Lower leg skin (tissue), 3 donors: ENCODE results near the gene ZKSCAN5.

ENCODE experiments used
- POLR2A ChIP-seq, 2 donors: fragments of 450-650 bp; IDR thresholded peaks; one replicate each; pipeline ENCODE4 v1.6.1; 2016 to 2017; ENCODE audit warnings: antibody characterized with exemption in 2 of 2, mild to moderate bottlenecking in 1 of 2, moderate library complexity in 1 of 2
- TF ChIP-seq, protein P1 (sequence below), 3 donors: fragments of 450-650 bp; IDR thresholded peaks; one replicate each; pipeline ENCODE4 v1.5.1; 2016; ENCODE audit warnings: antibody characterized with exemption in 3 of 3, mild to moderate bottlenecking in 3 of 3, moderate library complexity in 2 of 3

DNA sequence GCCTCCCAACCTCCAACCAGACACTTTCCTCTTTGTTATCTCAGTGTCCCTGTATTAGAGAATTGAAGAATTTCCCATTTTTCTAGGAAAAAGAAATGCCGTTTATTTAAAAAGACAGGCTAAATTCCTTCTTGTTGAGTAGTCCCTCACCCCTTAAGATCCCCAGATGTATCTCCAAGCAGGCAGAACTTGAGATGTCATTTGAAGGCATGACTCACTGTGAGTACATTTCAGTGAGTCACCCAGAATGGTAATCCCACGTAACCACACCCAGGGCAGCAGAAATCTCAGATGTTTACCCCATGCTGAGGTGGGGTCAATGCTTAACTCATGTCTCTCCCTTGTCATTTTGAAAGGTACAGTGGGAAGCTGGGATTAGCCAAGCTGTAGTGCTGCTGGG lies 58.4 kb downstream of the ZKSCAN5 start:
- TF ChIP-seq, protein P1, sequence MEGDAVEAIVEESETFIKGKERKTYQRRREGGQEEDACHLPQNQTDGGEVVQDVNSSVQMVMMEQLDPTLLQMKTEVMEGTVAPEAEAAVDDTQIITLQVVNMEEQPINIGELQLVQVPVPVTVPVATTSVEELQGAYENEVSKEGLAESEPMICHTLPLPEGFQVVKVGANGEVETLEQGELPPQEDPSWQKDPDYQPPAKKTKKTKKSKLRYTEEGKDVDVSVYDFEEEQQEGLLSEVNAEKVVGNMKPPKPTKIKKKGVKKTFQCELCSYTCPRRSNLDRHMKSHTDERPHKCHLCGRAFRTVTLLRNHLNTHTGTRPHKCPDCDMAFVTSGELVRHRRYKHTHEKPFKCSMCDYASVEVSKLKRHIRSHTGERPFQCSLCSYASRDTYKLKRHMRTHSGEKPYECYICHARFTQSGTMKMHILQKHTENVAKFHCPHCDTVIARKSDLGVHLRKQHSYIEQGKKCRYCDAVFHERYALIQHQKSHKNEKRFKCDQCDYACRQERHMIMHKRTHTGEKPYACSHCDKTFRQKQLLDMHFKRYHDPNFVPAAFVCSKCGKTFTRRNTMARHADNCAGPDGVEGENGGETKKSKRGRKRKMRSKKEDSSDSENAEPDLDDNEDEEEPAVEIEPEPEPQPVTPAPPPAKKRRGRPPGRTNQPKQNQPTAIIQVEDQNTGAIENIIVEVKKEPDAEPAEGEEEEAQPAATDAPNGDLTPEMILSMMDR (IDR thresholded peaks at IDR 0.05), result no peak
- no peak for TF ChIP-seq POLR2A (IDR thresholded peaks at IDR 0.05)
